PFSK-1 (cell line): ENCODE results near the gene TAF1B.

Experiments
- POLR2AphosphoS5 ChIP-seq: IDR thresholded peaks from 2 replicates; pipeline ENCODE4 v1.6.1; 2012; ENCODE audit warnings: low read depth, mild to moderate bottlenecking, control low read depth, low read length, moderate library complexity
- SIN3A ChIP-seq: IDR thresholded peaks from 2 replicates; pipeline ENCODE4 v1.6.1; 2012; ENCODE audit warnings: mild to moderate bottlenecking, low read length, moderate library complexity, borderline replicate concordance; ENCODE audit not compliant: insufficient read depth
- TAF1 ChIP-seq: IDR thresholded peaks from 2 replicates; pipeline ENCODE4 v1.6.1; 2012; ENCODE audit warnings: low read length, control low read depth, borderline replicate concordance; ENCODE audit not compliant: insufficient read depth
- TF ChIP-seq, protein P1 (sequence below), 2 experiments: IDR thresholded peaks; 2 replicates each; pipeline versions ENCODE4 v1.6.1 to v1.8.0; 2011 to 2012; ENCODE audit warnings: low read depth in 2 of 2, low read length in 2 of 2, control low read depth in 1 of 2, inconsistent platforms in 1 of 2, mild to moderate bottlenecking in 1 of 2, moderate library complexity in 1 of 2; ENCODE audit not compliant: insufficient read depth in 1 of 2

DNA sequence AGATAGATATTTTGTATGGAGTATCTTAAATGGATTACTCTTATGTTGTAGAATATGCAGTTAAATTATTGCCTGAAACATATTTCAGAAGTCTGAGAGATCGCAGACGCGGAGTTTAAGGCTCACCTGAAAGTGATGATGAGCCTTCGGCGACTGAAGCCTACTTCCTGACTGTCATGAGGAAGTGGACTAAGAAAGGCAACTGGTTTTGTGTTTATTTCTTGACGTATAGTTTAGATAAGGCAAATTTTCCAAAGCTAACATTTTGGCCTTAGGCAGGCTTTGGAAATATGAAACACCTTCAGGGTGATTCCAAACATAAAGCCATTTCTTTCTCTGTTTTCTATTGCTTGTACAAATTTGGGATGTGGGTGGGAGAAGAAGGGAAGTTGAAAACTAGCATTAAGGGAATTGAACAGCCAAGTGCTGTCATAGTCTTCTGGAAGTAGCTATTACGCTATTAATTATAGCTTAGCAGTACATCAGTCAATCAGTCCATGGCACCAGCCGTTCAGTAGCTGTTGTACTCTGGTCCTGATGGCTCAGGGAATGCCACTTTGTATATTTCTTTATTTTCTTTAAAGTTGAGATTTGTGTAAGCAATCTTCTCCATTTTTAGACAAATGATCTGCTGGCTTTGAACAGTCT is 109.7 kb downstream of the TAF1B start:
- TF ChIP-seq TAF1 (no peak), POLR2AphosphoS5 (no peak), SIN3A (no peak)
- TF ChIP-seq, protein P1, sequence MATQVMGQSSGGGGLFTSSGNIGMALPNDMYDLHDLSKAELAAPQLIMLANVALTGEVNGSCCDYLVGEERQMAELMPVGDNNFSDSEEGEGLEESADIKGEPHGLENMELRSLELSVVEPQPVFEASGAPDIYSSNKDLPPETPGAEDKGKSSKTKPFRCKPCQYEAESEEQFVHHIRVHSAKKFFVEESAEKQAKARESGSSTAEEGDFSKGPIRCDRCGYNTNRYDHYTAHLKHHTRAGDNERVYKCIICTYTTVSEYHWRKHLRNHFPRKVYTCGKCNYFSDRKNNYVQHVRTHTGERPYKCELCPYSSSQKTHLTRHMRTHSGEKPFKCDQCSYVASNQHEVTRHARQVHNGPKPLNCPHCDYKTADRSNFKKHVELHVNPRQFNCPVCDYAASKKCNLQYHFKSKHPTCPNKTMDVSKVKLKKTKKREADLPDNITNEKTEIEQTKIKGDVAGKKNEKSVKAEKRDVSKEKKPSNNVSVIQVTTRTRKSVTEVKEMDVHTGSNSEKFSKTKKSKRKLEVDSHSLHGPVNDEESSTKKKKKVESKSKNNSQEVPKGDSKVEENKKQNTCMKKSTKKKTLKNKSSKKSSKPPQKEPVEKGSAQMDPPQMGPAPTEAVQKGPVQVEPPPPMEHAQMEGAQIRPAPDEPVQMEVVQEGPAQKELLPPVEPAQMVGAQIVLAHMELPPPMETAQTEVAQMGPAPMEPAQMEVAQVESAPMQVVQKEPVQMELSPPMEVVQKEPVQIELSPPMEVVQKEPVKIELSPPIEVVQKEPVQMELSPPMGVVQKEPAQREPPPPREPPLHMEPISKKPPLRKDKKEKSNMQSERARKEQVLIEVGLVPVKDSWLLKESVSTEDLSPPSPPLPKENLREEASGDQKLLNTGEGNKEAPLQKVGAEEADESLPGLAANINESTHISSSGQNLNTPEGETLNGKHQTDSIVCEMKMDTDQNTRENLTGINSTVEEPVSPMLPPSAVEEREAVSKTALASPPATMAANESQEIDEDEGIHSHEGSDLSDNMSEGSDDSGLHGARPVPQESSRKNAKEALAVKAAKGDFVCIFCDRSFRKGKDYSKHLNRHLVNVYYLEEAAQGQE (IDR thresholded peaks at IDR 0.05; ENCODE audit: insufficient read depth in 1 of 2, low read depth in 2 of 2, low read length in 2 of 2): no peak
